Measurements from ENCODE around the gene FBXL12.

DNA sequence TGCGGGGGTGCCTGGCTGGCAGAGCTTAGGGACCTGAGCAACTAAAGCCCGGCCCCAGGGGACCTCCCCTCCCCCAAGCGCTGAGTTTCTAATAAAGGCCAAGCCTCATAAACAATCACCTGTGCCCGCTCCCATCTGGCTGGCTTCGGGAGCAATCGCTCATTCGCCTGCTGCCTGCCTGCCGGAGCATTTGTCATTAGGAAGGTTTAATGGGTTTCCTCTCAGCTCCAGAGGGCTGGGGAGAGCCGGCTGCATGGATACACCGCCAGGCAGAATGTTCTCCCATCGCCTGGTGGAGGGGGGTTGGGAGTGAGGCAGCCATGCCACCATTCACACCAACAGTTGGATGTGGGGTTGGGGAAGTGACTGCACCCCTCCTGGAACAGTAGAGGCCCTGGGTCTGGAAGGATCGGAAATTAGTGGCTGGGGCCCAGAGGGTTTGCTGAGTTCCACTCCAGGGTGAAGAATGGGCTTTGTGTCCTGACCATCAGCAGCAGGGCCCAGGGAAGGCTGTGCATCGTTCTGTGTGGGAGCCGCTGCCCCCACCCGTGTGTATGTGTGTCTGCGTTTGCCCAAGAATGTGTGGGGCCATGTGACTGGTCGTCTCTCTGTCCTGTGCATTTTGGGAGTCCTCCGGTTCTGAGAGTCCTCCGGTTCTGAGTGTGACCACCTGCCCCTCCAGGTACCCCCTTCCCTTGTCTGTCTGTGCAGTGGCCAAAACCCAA lies 31.5 kb upstream of the FBXL12 start:
- no peak for TF ChIP-seq POLR2A (IDR thresholded peaks at IDR 0.05)
- TF ChIP-seq, protein P1, sequence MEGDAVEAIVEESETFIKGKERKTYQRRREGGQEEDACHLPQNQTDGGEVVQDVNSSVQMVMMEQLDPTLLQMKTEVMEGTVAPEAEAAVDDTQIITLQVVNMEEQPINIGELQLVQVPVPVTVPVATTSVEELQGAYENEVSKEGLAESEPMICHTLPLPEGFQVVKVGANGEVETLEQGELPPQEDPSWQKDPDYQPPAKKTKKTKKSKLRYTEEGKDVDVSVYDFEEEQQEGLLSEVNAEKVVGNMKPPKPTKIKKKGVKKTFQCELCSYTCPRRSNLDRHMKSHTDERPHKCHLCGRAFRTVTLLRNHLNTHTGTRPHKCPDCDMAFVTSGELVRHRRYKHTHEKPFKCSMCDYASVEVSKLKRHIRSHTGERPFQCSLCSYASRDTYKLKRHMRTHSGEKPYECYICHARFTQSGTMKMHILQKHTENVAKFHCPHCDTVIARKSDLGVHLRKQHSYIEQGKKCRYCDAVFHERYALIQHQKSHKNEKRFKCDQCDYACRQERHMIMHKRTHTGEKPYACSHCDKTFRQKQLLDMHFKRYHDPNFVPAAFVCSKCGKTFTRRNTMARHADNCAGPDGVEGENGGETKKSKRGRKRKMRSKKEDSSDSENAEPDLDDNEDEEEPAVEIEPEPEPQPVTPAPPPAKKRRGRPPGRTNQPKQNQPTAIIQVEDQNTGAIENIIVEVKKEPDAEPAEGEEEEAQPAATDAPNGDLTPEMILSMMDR (IDR thresholded peaks at IDR 0.05): no peak

Measured in thyroid gland (tissue), 4 donors.